DMS53 treated with DMSO at 0.1 percent for 48 hours (cell line): ENCODE results near the gene MKI67.

Source experiments
- DNase-seq: peaks from one replicate; lab custom pipeline; 2025; ENCODE audit not compliant: unreplicated experiment; lab: John Stamatoyannopoulos, UW

MKI67 gene

GRCh38 chr10:128067691-128068397 lies 58.4 kb downstream of the MKI67 start:
- no peak for DNase-seq

- DNase-seq, result no peak
Observed at GRCh38 chr10:128066870-128067382, 59.3 kb downstream of the MKI67 start.

DNA sequence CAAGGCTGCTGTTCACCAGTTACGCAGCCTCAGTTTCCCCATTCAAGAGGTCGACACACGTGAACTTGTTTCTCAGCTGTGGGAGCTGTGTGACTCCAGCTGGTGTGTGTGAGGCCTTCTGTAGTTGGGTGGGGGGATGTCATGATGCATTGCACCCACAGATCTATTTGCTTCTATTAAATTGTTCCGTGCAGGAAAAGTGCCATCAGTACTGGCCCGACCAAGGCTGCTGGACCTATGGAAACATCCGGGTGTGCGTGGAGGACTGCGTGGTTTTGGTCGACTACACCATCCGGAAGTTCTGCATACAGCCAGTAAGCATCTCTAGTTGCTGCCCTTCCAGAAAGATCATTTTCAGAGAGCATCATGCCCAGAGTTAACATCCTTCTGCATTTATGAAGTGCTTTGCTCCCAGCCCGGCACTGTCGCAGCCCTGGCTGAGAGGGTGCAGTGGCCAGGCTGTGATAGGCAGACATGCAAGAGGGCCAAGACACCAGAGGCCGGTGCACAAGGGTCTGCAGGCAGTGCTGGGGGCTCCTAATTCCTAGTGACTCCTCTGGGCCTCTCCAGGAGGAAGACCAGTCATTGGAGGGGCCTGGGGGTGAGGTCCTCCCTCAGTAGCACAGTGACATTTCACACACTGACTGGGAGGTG lies 60.2 kb downstream of the MKI67 start:
- no peak for DNase-seq

DNA sequence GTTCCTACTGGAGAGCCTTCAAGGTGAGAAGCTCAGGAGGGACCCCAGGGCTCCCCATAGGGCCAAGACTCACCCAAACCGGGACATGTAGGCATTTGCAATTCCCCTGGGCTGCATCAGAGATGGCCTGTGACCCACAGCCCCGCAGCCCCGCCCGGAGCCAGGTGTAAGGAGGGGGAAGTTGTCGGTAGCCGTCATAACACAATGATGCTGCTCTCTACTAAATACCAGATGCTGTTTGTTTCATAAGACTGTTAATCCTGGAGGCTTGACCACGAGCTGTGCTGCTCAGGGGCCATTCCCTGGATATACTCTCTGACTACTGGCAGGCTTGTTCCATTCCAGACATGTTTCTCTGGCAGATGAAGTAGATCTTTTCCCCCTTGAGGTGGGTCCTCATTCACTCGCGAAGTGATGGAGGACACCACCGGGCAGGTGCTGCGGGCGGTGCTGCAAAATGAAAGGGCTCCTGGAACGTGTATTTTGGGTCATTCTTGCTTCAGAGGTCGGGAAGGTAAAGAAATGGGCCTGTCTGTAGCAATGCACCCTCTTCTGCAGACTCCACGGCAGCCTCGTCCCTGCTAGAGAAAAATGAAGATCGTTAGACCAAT lies 61.1 kb downstream of the MKI67 start:
- DNase-seq, result no peak

DNA sequence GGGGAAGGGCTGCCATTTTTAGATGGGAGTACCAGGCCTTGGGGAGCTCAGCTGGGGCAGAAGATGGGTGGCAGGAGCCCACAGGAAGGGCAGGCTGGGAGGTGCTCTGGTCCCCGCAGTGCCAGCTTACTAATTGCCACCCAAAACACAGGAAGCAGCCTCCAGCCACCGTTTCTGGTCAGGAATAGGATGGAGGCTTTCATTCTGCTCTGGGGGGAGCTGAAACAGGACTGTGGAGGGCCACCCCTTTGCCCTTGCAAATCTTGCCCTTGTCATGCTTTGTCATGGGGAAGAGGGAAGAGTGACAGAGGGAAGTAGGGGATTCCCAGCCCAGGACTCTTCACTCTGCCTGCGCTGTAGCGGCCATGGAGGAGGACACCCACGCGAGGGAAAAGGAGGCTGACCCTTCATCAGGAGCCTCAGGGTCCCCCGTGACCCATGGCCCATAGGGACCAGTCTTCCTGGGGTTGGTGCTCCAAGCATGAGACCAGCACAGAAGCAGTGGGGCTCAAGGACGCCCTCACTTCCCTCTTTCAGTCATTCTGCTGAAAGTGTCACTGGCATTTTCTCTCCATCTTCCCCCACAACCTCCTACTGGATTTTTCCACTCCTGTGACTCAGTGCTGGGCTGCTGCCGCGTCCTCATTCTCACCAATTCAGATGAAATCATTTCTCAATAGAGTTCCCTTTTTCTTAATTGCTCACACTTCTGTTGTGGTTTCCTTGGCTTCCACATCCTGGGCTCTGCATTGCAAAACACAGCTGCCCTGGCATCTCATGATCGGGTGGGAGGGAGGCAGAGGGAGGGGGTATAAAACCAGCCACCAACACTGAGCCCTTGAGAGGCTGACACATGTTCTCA lies 61.9 kb downstream of the MKI67 start:
- no peak for DNase-seq

GRCh38 chr10:128063736-128064107 lies 62.5 kb downstream of the MKI67 start:
- no peak for DNase-seq

DNA sequence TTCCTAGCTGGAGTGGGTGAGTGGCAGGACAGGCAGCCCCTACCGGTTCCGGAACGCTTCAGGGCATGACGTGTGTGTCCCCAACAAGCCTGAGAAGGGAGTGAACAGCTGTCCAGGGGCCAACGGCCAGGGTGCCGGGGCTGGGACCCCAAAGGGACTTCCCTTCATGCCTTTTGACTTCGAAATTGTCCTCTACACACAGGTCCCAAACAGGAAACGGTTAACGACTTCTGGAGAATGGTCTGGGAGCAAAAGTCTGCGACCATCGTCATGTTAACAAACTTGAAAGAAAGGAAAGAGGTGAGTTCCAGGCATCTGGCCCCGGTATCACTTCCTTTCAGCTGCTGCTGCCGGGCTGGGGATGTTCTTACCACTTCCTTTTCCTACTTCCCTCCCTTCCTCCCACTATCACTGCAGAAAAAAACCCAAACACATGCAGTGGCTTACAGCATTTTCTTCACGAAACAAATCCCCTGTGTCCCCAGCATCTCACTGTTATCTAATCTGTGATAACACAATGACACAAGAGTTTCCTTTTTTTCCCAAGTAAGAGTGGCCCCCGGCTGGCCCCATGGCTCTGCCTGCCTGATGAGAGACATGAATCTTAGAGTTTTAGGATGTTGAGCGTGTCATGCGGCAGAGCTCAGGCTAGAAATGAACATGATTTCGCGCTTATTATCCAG lies 63.2 kb downstream of the MKI67 start:
- no peak for DNase-seq

- no peak for DNase-seq
Observed at GRCh38 chr10:128062331-128062880, 63.8 kb downstream of the MKI67 start.

DNA sequence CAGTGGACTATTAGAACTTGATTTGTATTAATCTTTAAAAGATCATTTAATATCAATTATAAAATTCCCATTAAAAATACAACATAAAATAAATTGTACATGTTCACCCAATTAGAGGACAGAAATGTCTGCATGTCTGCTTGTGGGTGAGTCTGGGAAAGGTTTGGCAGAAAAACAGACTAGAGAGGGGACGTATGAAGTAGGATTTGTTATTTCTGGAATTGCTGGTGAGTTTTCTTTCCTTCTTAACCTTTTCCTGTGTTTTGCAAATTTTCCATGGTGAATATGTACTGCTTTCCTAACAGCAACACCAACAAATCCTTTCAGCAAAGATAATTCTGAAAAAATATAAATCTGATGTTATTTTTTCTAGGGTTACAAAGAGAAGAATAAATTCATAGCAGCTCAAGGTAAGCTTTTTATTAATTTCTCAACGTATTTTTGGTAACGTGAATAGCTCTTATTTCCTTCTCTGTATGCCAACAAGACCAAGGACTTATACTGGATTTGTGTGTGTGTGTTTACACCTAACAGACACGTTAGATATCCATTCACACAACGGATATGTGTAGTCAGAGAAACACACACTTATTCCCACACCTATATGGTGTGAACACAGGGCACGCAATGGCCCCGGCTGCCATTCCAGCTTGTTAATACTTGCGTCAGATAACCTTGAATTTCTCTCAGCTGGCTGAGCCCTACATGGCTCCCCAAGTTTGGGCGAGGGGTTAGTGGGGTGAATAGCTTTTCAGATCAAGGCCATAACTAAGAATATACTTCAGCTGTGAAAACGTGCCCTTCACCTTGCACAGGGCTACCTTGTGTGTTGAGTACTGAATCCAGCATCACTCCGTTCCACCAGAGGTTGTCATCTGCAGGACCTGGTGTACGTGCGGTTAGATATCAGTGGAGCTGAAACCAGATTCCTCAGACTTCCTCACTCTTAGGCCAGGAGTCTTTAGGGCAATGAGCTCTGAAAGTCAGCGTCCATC lies 64.6 kb downstream of the MKI67 start:
- DNase-seq, result no peak

- DNase-seq, result no peak
Observed at GRCh38 chr10:128060341-128061250, 65.6 kb downstream of the MKI67 start.

DNA sequence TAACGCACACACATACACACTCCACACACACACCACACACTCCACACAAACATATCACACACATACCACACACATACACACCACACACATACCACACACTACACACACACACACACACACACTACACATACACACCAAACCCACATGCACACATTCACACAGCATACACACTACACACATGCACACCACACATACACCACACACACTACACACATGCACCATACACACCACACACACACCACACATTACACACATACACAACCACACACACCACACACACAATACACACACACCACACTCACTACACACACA lies 66.3 kb downstream of the MKI67 start:
- DNase-seq, result no peak

DNA sequence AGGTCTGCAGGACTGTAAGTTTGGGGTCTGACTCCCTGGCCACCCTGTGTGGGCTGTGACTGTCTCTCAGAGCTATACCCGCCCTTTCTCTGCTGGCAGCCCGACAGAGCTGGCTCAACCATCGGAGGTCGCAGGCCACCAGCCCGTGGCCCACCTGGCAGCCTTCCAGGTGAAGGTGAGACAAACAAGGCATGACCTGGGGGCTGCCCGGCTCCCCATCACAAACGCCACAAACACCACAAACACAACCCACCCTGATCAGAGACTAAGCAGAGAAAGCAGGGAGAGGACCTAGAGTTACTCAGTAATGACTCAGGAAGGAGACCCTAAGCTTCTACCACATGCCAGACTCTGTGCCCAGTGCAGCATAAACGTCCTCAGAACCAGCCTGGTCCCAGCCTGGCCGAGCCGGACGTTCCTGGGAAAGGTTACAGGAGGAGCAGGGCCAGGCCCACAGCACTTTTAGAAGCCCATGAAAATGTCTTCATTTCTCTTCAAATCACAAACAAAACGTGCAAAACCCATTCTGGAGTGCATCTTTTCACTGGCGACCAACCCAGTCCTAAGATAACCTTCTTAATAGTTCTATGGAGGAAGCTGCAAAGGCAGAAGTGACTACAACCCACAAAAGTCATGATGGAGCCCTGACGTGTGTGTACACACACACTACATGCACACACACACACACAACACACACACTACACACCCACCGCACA lies 66.8 kb downstream of the MKI67 start:
- DNase-seq, result no peak

- DNase-seq, result no peak
Observed at GRCh38 chr10:128058750-128059134, 67.5 kb downstream of the MKI67 start.

DNA sequence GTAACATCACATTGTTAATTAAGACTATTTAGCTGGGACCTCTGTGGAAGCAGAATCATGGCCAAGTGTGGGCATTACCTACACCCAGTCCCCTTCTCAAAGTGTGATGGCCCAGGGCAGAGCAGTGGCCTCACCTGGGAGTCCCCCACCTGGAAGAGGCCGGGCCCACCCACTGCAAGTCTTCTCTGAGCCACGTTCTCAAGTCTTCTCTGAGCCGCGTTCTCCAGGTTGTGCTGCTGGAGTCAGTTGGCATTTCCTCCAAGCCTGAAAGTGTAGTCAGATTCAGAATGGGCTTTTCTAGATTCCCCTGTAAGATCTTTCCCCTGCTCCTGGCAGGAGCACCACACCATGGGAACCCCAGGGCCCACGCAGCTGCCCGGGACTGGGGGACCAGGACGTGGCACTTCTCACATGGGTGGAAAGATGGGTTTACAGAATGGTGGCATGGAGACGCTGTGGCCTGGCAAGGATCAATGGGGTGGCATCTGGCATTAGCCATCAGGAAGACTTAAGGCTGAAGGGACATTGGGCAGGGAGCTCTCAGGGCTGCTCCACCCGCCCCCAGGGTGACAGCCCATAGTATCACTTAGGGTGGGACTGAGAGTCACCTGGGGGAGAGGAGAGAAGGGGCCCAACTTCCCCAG lies 68.0 kb downstream of the MKI67 start:
- DNase-seq, result no peak

DNA sequence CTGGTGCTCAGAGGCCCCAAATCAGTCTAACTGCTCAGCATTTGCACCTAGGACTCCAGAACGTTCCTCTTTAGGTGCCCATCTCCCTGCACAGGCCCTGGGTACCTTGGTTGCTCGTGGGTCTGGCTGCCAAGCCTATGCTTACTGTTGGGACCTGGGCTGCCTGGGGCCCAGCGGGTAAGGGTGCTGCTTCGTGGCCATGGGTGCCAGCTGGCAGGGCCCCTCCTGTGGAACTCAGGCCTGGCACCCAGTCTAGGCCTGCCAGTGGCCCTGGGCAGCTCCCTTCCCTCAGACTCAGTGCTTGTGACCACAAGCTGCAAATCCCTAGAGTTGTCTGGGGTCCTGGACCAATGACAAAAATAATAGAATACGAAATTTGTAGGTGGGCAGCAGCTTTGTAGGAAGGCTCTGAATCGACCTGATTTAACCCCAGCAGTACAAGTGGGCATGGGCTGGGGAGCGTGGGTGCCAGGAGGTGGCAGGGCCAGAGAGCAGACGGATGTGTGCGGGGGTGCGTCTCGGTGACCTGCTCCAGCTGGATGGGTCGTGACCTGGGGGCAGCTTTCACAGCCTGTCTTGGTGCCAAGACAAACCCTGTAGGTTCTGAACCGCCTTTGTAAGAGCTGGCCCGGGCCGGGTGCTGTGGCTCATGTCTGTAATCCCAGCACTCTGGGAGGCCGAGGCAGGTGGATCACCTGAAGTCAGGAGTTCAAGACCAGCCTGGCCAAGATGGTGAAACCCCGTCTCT lies 69.7 kb downstream of the MKI67 start:
- DNase-seq, result no peak

GRCh38 chr10:128055061-128055868 lies 71.0 kb downstream of the MKI67 start:
- no peak for DNase-seq
